VCaP (cell line): Measurements from ENCODE around the gene IQGAP3.

Experiments
- H3K27ac ChIP-seq: fragments of 450-650 bp; 2 replicates; pipeline ENCODE4 v1.5.1; 2017
- CTCF ChIP-seq: fragments of 450-650 bp; conservative IDR thresholded peaks from 2 replicates; pipeline ENCODE4 v1.5.1; 2017; ENCODE audit warnings: mild to moderate bottlenecking, moderate library complexity

The IQGAP3 gene

GRCh38 chr1:156493154-156493631 lies 79.2 kb downstream of the IQGAP3 start:
- TF ChIP-seq CTCF: no peak
- H3K27ac ChIP-seq: no peak overlapping the region

- no peak overlapping the region for H3K27ac ChIP-seq
- TF ChIP-seq CTCF: no peak
These were observed 79.7 kb downstream of the IQGAP3 start for GRCh38 chr1:156492591-156493080.

GRCh38 chr1:156492013-156492590 lies 80.3 kb downstream of the IQGAP3 start:
- no peak for TF ChIP-seq CTCF
- no peak overlapping the region for H3K27ac ChIP-seq

- no peak overlapping the region for H3K27ac ChIP-seq
- TF ChIP-seq CTCF: no peak
These were observed 81.0 kb downstream of the IQGAP3 start for GRCh38 chr1:156491151-156491949.

GRCh38 chr1:156490401-156491032 lies 81.8 kb downstream of the IQGAP3 start:
- no peak overlapping the region for H3K27ac ChIP-seq
- no peak for TF ChIP-seq CTCF

GRCh38 chr1:156489935-156490293 lies 82.5 kb downstream of the IQGAP3 start:
- TF ChIP-seq CTCF: no peak
- no peak overlapping the region for H3K27ac ChIP-seq

GRCh38 chr1:156489166-156489934 lies 83.0 kb downstream of the IQGAP3 start:
- H3K27ac ChIP-seq: no peak overlapping the region
- no peak for TF ChIP-seq CTCF
